C1 segment of cervical spinal cord (tissue), 14 donors: ENCODE data around the gene NUP214.

Experiments used
- DNase-seq, 14 donors: peaks; one replicate each; lab custom pipeline; 2025; lab: John Stamatoyannopoulos, UW

Gene NUP214

GRCh38 chr9:131125288-131126058 lies at the start of gene NUP214:
TSS of gene NUP214 (plus strand) at chr9:131125586. CDS start at chr9:131125705, 119 bp downstream.
- DNase-seq: peak; percentile 82 to 99 (median 98)

- peak in 3 of 14 donors; percentile 12 to 26 (median 18) for DNase-seq
These were observed 48.8 kb upstream of the NUP214 start for GRCh38 chr9:131076347-131077195.

- no peak for DNase-seq
These were observed 46.7 kb upstream of the NUP214 start for GRCh38 chr9:131078427-131079366.

DNA sequence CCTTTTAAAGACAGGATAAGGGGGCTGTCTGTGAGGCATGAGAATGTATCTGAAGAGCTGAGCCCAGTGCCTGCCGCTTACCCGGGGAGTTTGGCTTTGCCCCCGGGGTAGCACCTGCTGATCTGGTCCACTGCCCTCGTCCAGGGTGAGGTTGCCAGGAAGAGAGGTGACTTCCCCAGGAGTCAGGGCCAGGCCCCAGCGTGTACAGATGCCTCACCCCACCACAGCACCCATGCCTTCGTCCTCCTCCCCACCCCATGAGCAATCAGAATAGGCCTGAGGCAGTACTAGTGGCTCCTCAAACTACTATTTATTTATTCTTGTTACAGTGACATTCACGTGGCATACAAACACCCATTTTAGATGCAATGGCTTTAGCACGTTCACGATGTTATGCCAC lies 44.8 kb upstream of the NUP214 start:
- DNase-seq: no peak

DNA sequence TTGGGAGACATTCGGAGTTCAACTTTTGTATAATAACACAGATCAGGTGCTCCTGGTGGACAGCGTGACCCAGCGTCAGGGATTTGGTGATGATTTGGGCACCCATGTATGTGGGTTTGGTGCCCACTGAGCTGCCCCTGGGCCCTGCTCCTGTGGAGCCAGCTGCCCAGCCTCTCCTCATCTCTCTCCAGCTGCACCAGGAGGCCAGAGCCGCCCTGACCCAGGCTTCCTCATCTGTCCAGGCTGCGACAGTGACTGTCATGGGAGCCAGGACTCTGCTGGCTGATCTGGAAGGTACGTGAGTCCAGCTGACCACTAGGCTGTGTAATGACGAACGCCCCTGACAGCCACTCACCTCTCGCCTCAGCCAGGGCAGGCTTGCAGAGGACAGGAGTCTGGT lies 43.5 kb upstream of the NUP214 start:
- DNase-seq: no peak

GRCh38 chr9:131082774-131083512 lies 42.4 kb upstream of the NUP214 start:
- no peak for DNase-seq

- DNase-seq: no peak
These were observed 40.6 kb upstream of the NUP214 start for GRCh38 chr9:131084661-131085369.

- no peak for DNase-seq
These were observed 39.8 kb upstream of the NUP214 start for GRCh38 chr9:131085370-131086122.

DNA sequence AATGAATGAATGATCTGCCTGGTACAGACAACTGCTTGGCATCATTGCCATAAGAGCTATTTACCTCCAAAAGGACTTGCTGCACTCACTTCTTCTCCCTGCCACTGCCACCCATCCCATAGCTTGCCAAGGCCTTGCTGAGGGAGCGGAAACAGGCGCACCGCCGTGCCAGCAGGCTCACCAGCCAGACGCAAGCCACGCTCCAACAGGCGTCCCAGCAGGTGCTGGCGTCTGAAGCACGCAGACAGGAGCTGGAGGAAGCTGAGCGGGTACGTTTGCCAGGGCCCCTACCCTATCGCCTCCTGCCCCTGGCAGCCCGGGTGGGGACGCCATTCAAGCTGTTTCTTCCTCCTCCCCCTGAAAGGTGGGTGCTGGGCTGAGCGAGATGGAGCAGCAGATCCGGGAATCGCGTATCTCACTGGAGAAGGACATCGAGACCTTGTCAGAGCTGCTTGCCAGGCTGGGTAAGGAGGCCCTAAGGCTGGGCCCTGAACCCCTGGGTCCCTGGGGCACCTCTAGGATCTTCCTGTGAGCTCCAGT lies 38.0 kb upstream of the NUP214 start:
- DNase-seq: peak in 1 of 14 donors; percentile 10

DNA sequence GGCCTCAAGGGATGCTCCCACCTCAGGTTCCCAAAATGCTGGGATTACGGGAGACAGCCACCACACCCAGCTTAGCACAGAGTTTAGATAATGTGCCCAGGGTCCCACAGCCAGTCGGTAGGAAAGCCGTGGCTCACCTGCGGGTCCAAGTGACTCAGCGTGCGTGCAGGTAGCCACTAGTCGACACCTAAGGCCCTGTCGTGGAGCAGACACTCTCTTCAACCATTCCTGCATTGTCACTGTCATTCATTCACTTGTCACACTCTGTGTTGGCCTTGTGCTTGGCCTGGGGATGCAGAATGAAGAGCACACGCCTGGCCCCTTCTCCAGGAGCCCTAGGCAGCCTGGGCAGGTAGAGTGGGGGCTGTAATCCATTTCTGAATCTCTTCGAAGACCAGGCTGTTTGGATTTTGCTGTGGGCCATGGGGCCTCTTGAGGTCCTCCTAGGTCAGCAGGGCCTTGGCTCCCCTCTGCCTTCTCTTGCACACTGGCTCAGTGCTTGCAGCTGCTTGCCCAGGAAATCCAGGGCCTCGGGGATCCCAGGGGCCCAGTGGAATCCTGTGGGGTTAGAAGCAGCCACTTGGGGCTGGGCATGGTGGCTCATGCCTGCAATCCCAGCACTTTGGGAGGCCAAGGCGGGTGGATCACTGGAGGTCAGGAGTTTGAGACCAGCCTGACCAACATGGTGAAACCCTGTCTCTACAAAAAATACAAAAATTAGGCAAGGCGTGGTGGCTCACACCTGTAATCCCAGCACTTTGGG lies 35.2 kb upstream of the NUP214 start:
- DNase-seq: no peak

GRCh38 chr9:131091352-131091992 lies 33.9 kb upstream of the NUP214 start:
- DNase-seq: no peak

- no peak for DNase-seq
These were observed 33.4 kb upstream of the NUP214 start for GRCh38 chr9:131092030-131092429.

DNA sequence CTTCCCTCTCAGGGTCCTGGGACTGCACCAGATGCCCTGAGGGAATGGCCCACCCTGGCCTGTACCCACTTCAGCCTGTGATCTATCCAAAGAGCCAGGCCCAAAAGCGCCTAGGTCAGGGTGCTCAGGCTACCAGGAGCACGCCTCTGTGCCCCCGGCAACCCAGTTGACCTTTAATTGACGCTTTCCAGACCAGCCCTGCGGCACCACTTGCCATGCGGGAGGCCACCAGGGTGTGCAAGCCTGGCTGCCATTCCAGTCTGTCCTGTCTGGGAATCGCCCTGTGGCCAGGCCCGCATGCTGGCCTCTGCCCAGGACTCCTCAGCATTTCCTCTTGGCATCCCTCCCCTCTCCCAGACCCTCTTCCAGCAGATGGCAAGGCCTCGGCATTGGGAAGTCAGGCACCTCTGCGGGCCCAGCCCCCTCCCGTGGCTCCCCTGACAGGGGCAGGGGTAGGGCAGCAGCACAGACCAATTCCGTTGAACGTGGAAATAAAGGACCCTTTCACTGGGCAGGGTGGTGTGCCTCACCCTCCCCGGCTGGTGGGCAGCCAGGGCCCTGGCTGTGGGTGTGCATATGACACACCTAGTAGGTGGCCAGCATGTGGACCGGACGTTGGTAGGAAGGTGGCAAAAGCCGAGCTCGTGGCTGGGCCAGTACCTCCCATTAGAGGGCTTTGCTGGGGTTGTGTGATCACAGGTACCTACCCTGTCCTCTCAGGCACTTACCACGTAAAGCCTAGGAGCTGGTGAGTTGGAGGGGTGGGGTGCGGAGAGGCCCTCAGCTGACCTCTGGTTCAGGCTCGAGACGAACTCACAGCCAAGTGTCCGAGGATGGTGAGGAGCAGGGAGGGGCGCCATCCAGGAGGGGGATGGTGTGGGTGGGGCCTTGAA lies 32.6 kb upstream of the NUP214 start:
- no peak for DNase-seq

GRCh38 chr9:131094015-131094414 lies 31.4 kb upstream of the NUP214 start:
- no peak for DNase-seq

DNA sequence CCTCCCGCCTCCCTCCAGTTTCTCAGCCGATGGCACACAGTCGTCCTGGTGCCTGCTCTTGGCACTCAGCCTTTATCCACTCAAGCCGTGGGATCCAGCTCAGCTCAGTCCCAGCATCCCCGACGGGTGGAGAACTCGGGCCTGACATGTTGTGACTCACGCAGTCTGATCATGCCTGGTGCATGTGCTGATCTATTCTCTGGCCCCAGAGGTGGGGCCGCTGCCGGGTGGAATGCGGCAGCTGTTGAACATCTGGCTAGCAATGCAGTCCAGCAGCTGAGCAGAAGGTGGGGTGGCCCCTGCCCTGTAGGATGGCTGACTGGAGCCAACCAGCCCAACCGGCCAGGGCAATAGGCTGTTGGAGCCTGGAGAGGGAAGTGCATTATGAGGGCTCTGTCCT lies 30.8 kb upstream of the NUP214 start:
- DNase-seq: peak in 1 of 14 donors; percentile 41

DNA sequence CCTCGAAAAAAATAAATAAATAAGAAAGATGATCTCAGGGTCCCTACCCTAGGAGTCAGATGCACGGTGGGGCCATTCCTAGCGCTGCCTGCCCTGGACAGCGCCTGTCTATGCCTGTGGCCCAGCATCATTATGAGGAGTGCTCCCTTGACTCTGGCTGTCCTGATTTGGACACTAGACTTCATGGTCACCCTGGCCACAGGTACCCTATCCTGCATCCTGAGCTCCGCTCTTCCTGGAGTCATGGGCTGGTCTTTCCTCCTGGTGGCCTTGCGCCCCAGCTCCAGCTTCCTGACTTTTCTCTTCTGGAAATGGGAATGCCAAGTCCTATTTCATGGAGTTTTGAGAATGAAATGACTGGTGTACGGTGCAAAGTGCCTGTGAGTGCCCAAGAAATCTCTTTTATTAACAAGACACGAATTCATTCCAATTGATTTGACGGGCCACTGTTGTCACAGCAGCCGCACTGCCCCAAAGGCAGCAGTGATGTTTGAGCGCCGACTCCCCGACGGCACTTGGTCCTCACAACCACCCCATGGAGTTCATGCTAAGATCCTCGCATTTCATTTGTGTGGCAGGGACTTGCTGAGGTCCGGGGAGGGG lies 29.6 kb upstream of the NUP214 start:
- peak in 1 of 14 donors; percentile 37 for DNase-seq
